Measurements from ENCODE around the gene KCTD14. TPM values are rescaled to one million over a fixed set of nuclear protein-coding genes. Genes with fewer than 3 reads are reported as not detected.

KCTD14 gene
- total and polyA plus RNA-seq, 2 of the 4 experiments (the other 2 are of a cell fraction) = 0.90 to 0.97 TPM

GRCh38 chr11:78065203-78065602 is 42.1 kb upstream of the KCTD14 start:
- peak overlapping the region; percentile 28 for H2AFZ ChIP-seq (replicated peaks; ENCODE audit: low read length, poor library complexity)
- H3K4me1 ChIP-seq (ENCODE audit: control insufficient read depth, insufficient read depth, low read length) = no peaks in the 10 kb centered on the region; the same call in none of the 2 replicates
- peaks cover 15% of the 10 kb centered on the region for H3K36me3 ChIP-seq (ENCODE audit: control insufficient read depth, insufficient read depth, low read length)
- no peak overlapping the region for H3K4me3 ChIP-seq (ENCODE audit: insufficient read depth, low read depth, low read length)
- TF ChIP-seq RFX5 (IDR thresholded peaks at IDR 0.05; ENCODE audit: low read depth, low read length) (no peak), NFE2L2 (IDR thresholded peaks at IDR 0.05; ENCODE audit: low read depth, low read length) (no peak)
- TF ChIP-seq, protein P1, sequence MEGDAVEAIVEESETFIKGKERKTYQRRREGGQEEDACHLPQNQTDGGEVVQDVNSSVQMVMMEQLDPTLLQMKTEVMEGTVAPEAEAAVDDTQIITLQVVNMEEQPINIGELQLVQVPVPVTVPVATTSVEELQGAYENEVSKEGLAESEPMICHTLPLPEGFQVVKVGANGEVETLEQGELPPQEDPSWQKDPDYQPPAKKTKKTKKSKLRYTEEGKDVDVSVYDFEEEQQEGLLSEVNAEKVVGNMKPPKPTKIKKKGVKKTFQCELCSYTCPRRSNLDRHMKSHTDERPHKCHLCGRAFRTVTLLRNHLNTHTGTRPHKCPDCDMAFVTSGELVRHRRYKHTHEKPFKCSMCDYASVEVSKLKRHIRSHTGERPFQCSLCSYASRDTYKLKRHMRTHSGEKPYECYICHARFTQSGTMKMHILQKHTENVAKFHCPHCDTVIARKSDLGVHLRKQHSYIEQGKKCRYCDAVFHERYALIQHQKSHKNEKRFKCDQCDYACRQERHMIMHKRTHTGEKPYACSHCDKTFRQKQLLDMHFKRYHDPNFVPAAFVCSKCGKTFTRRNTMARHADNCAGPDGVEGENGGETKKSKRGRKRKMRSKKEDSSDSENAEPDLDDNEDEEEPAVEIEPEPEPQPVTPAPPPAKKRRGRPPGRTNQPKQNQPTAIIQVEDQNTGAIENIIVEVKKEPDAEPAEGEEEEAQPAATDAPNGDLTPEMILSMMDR (conservative IDR thresholded peaks at IDR 0.05; ENCODE audit: low read depth, low read length) = no peak
- no peak overlapping the region for H3K56ac ChIP-seq (ENCODE audit: extremely low read depth, insufficient read depth, low read length)
- DNase-seq (no peak), ATAC-seq (ENCODE audit: low read depth) (no peak)
- H3K4ac ChIP-seq (ENCODE audit: low read depth, low read length) = no peak overlapping the region
- 100% methylated on average over 1 of the region's 2 CpGs; no CpG with 5 or more reads in 1 of the 2 experiments for WGBS, 2 experiments (ENCODE audit: extremely low coverage in 2 of 2, insufficient read length in 1 of 2)
- H3K4me2 ChIP-seq (ENCODE audit: low read depth, low read length) = no peak overlapping the region
- H2BK120ac ChIP-seq (ENCODE audit: low read depth, low read length) = no peak overlapping the region
- peaks cover 12 to 31% of the 10 kb centered on the region in 2 experiments; a peak in 3 of 4 replicates for H3K79me1 ChIP-seq (ENCODE audit: low read depth in 1 of 2, low read length in 2 of 2)
- no peak overlapping the region for H2AK5ac ChIP-seq (ENCODE audit: low read depth, low read length)
- no peak overlapping the region for H2BK15ac ChIP-seq (ENCODE audit: low read depth, low read length)
- no TSS peak for BruUV-seq (replicated peaks)
- ChIA-PET CTCF (no interaction called here), POLR2A (ENCODE audit: unreplicated experiment) (interaction anchor here (0.8 kb wide), 1 partner anchor 14 kb away, joined by 4 read pairs; the partner anchor contains the start of gene NDUFC2)
- H4K20me1 ChIP-seq (ENCODE audit: insufficient read depth, low read length) = peaks cover 3% of the 10 kb centered on the region; the same call in 1 of the 2 replicates
- in situ Hi-C loops (cut with MboI; ENCODE audit: low sequenced_read_pairs) (no loop called here), intact Hi-C loops (cut with micrococcal nuclease) (no loop called here), dilution Hi-C loops (cut with HindIII; ENCODE audit: low sequenced_read_pairs, unreplicated experiment) (no loop called here)
- H2BK5ac ChIP-seq (ENCODE audit: low read depth, low read length, poor library complexity, severe bottlenecking) = no peak overlapping the region
- H3K23ac ChIP-seq (ENCODE audit: low read depth, low read length) = no peak overlapping the region
- no peak overlapping the region for H3K27ac ChIP-seq (ENCODE audit: insufficient read depth, low read length)
- no peak overlapping the region for H2BK20ac ChIP-seq (ENCODE audit: low read depth, low read length)
- H3K9me1 ChIP-seq (ENCODE audit: insufficient read depth, low read length) = peaks cover 3% of the 10 kb centered on the region; the same call in 1 of the 2 replicates
- no peak overlapping the region for H4K8ac ChIP-seq (ENCODE audit: low read depth in 2 of 2, low read length in 2 of 2)
- H3K27me3 ChIP-seq (ENCODE audit: control insufficient read depth, insufficient read depth, low read length) = no peaks in the 10 kb centered on the region
- H3K9ac ChIP-seq (ENCODE audit: low read depth, low read length) = no peak overlapping the region
- no peak overlapping the region for H4K5ac ChIP-seq (ENCODE audit: low read depth, low read length)
- no peak overlapping the region for H2AK9ac ChIP-seq (replicated peaks; ENCODE audit: low read depth, low read length, poor library complexity)
- no peak overlapping the region for H3K18ac ChIP-seq (ENCODE audit: low read depth, low read length)
- no peak overlapping the region for H4K91ac ChIP-seq (ENCODE audit: insufficient read depth, low read depth, low read length)
- H3K14ac ChIP-seq (replicated peaks; ENCODE audit: low read depth, low read length) = no peak overlapping the region
- no peaks in the 10 kb centered on the region for H3K9me3 ChIP-seq (ENCODE audit: control insufficient read depth, insufficient read depth, low read length)
